Measurements from ENCODE around the gene FAM210B.

- no peak for TF ChIP-seq CTCF (IDR thresholded peaks at IDR 0.05)
- no peak for TF ChIP-seq ZFX (IDR thresholded peaks at IDR 0.05; ENCODE audit: borderline replicate concordance)
These were observed 58.6 kb downstream of the FAM210B start for GRCh38 chr20:56417402-56417801.
